Epithelial cell of proximal tubule (primary cell): Measurements from ENCODE around the gene MOB1A. TPM values are rescaled to one million over a fixed set of nuclear protein-coding genes. Genes with fewer than 3 reads are reported as not detected.

Source experiments
- DNase-seq: peaks from one replicate; pipeline ENCODE4 v3.0.0-alpha.2; 2011; ENCODE audit warnings: low read depth
- H3K4me3 ChIP-seq: 2 replicates; pipeline ENCODE4 v1.5.1; 2011; ENCODE audit warnings: low read depth, mild to moderate bottlenecking, low read length
- CTCF ChIP-seq: conservative IDR thresholded peaks from 2 replicates; pipeline ENCODE4 v1.5.1; 2012; ENCODE audit warnings: low read depth, mild to moderate bottlenecking, low read length
- total RNA-seq: library from RNA; depleted of rRNA; stranded (reverse); fragments of >200 nt; gene quantifications from 2 replicates; pipeline ENCODE4 v1.2.3, GENCODE V29; 2015

MOB1A gene
- total RNA-seq, 1 donor from 2014 or later: 70.4 TPM

GRCh38 chr2:74149247-74149525 is 29.5 kb downstream of the MOB1A start:
- no peak for DNase-seq
- TF ChIP-seq CTCF: no peak

GRCh38 chr2:74148457-74149246 is 30.0 kb downstream of the MOB1A start:
- H3K4me3 ChIP-seq: peak overlapping the region; percentile 82
- DNase-seq: no peak
- TF ChIP-seq CTCF: no peak

More at GRCh38 chr2:74149247-74149525, 29.5 kb downstream of the MOB1A start:
- H3K4me3 ChIP-seq: no peak overlapping the region

- TF ChIP-seq CTCF: peak; percentile 49
- H3K4me3 ChIP-seq: peak within 1 kb of the TSS; percentile 82
- no peak for DNase-seq
Measured at GRCh38 chr2:74147727-74148456, 30.8 kb downstream of the MOB1A start, which contains the start of gene BOLA3. Gene BOLA3, minus strand, starts transcription at chr2:74147912. Its CDS starts 38 bp downstream, at chr2:74147874.

- H3K4me3 ChIP-seq: peak overlapping the region; percentile 82
- TF ChIP-seq CTCF: no peak
- DNase-seq: no peak
Measured at GRCh38 chr2:74146929-74147726, 31.6 kb downstream of the MOB1A start.

- peak; percentile 20 for TF ChIP-seq CTCF
- no peak for DNase-seq
- H3K4me3 ChIP-seq: no peak overlapping the region
Measured at GRCh38 chr2:74142340-74142739, 36.3 kb downstream of the MOB1A start.

GRCh38 chr2:74138600-74139323 is 39.9 kb downstream of the MOB1A start:
- no peak overlapping the region for H3K4me3 ChIP-seq
- TF ChIP-seq CTCF: peak; percentile 22

More at GRCh38 chr2:74138600-74139323, 39.9 kb downstream of the MOB1A start:
- DNase-seq: no peak
